ENCODE measurements around the gene CARM1.

CARM1 gene

GRCh38 chr19:10911579-10912363 is 40.4 kb downstream of the CARM1 start:
- no peak for DNase-seq

GRCh38 chr19:10912619-10913018 is 41.3 kb downstream of the CARM1 start:
- DNase-seq, result no peak

GRCh38 chr19:10913716-10914340 is 42.5 kb downstream of the CARM1 start:
- no peak for DNase-seq

GRCh38 chr19:10915130-10916091 is 44.1 kb downstream of the CARM1 start:
- no peak for DNase-seq

DNA sequence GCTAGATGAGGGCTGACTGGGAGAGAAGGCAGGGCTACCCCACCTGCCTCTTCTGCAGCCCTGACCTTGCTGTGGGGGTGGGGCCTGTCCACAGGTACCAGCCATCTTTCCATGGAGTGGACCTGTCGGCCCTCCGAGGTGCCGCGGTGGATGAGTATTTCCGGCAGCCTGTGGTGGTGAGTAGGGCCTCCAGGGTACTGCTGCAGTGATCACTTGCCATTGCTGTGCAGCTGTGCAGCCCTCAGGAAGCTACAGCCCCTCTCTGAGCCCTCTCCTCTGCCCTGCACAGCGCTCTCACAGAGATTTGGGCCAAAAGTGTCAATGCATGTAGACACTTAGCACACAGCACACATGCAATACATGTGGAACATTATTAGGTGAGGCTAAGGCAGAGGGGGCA is 45.2 kb downstream of the CARM1 start:
- no peak for DNase-seq

DNA sequence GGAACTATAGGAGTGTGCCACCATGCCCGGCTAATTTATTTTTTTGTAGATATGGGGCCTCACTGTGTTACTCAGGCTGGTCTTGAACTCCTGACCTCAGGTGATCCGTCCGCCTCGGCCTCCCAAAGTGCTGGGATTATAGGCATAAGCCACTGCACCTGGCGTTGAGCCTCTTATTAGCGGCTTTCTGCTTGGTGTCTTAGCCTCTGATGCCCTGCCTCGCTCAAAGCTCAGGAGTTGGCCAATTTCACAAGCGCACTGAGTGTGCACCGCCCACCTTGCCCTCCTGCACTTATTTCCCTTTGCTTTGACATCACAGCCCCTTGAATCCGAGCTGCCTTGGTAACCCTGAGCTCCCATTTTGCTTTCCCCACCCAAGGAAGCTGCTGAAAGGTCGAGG is 47.0 kb downstream of the CARM1 start:
- no peak for DNase-seq

GRCh38 chr19:10919352-10920287 is 48.3 kb downstream of the CARM1 start:
- no peak for DNase-seq

- no peak for DNase-seq
These were observed 48.9 kb downstream of the CARM1 start for GRCh38 chr19:10920288-10920655.

DNA sequence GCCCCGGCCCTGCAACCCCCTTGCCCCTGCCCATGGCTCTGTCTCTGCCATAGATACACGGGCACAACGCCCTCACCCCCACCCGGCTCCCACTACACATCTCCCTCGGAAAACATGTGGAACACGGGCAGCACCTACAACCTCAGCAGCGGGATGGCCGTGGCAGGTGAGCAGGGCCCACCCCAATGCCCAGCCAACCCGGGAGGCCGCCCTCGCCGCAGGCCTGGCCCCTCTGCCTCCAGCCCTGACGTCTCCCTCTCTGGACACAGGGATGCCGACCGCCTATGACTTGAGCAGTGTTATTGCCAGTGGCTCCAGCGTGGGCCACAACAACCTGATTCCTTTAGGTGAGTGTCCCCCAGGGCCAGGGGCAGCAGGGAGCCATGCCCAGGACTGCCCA is 49.4 kb downstream of the CARM1 start:
- DNase-seq, result no peak

DNA sequence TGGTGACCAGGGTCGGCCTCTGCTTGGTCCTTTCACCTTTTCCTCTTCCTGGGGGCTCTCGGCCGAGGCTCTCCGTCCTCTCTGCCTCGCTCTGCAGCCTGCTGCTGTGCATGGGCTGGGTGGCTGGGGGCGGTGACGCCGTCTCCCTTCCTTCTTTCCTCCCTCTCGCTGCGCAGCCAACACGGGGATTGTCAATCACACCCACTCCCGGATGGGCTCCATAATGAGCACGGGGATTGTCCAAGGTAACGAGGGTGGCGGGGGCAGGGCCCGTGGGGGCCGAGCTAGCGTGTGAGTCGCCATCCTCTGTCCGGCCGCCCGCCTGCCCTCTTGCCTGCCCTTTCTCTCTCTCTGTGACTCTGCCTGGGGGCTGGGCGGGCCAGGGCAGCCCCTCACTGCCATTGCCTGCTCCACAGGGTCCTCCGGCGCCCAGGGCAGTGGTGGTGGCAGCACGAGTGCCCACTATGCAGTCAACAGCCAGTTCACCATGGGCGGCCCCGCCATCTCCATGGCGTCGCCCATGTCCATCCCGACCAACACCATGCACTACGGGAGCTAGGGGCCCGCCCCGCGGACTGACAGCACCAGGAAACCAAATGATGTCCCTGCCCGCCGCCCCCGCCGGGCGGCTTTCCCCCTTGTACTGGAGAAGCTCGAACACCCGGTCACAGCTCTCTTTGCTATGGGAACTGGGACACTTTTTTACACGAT is 50.0 kb downstream of the CARM1 start:
- DNase-seq, result no peak

GRCh38 chr19:10921910-10922637 is 50.7 kb downstream of the CARM1 start:
- no peak for DNase-seq

DNA sequence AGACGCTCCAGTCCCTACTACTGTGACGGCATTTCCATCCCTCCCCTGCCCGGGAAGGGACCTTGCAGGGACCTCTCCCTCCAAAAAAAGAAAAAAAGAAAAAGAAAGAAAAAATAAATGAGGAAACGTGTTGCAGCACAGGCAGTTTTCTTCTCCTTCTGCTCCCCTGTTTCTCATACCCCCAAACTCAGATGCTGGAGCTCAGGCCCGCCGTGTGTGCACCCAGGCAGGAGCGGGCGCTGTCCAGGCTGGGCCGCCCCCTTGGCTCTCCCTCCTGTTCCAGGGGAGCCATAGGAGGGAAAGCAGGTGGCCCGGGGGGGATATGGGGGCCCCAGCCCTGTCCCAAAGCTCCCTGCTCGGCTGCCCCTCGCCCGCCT is 51.3 kb downstream of the CARM1 start:
- DNase-seq, result no peak

DNA sequence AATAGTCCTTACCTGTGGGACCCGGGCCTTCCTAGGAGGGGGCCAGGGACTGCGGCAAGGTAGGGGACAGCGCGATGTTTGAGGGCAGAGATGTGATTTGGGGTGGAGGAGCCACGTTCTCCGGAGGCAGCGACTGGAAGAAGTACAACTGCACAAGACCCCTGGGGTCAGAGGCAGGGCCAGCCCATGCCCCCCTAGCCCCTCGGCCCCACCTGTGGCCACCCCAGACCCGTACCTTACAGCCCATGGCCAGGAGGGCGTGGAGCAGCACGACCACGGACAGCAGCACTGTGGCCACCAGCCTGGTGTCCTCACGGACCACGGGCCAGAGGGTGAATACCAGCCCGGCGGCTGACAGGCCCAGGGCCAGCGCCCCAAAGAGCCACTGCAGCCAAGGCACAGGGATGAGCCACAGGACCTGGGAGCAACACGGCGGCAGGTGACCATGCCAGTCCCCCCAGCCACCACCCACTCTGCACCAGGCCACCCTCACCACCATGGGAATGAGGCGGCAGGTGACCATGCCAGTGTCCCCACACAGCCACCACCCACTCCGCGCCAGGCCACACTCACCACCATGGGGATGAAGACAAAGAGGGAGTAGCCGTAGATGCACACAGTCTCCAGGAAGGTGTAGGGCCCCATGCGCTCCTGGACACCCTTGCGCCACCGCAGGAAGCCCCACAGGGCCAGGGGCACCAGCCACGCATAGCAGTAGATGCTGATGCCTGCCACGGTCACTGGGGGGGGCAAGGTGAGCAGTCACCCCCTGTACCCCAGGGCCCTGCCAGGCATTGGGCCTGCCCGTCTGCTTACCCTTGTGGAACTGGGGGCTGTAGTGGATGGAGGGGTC is 52.1 kb downstream of the CARM1 start:
- DNase-seq, result no peak

- DNase-seq, result no peak
These were observed 53.2 kb downstream of the CARM1 start for GRCh38 chr19:10924597-10924996.

DNA sequence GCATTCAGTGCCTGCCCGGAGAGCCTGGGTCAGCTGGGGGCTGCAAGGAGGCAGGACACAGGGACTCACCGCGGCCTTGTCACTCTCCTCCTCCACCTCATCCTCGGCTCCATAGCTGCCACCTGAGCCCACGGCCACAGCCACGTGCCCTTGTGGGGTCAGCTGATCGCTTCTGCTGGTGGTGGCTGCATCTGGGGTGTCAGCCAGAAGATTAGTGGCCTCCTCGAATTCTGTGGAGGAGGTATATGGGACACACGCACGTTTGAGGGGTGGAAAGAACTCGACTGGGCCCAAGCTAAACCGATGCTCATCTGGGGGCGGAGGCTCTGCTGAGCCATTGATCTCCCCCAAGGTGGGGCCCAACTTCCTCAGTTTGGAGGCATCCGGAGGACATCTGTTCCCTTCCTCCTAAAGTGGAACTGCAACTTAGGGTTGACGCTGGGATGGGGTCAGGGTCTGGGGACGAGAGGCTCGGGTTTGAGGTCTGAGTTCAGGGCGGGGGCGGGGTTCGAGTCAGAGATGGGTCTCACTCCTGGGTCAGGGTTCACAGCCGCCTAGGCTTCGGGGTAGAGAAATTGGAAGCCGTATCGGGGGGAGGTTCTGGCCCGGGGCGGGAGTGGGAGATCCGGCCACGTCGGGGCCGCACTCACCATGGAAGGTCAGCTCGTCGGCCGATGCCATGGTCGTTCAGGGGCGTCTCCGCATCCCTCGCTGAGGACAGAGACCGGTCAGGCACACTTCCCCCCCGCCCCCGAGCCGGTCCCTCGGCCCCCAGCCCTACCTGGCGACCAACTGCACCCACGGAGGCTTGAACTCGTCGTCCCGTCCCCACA is 56.6 kb downstream of the CARM1 start:
- peak; percentile 32 for DNase-seq

GRCh38 chr19:10928563-10929401 is 57.4 kb downstream of the CARM1 start, which contains the start of the genes TIMM29 and YIPF2:
TSS of gene TIMM29 (plus strand) at chr19:10928811. CDS start at chr19:10928823, 12 bp downstream.
TSS of gene YIPF2 (minus strand) at chr19:10928639. CDS start at chr19:10928410, 229 bp downstream.
- DNase-seq, result peak; percentile 98

- no peak for DNase-seq
These were observed 58.0 kb downstream of the CARM1 start for GRCh38 chr19:10929402-10929794.
